ENCODE results near the gene HS3ST1. TPM values are rescaled to one million over a fixed set of nuclear protein-coding genes. Genes with fewer than 3 reads are reported as not detected.

HS3ST1 gene
- polyA plus RNA-seq, 3 donors: 0.01 to 0.02 TPM; not detected in 1

DNA sequence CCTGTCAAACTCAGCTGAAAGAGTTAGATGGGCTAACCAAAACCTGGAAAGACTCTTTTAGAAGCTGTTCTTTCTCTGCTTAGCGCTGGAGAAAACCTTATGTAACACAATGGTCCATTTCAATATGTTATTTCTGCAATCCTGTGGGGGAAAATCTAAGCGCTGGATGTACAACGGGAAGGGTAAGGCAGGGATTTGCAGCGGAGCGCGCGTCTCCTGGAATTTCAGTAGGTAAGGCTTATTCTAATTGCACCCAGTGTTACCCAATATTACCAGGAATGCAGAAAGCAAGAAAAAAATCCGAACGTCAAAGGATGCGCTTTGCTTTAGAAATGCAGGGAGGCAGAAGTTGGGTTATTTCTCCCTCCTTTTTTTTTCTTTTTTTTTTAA, 2.0 kb downstream of the HS3ST1 start:
- no peaks in the 10 kb centered on the region for H3K79me2 ChIP-seq (ENCODE audit: insufficient read depth, low read length)
- no peak overlapping the region for H3K27ac ChIP-seq (ENCODE audit: low read depth in 1 of 2, low read length in 2 of 2)
- TF ChIP-seq, protein P1, sequence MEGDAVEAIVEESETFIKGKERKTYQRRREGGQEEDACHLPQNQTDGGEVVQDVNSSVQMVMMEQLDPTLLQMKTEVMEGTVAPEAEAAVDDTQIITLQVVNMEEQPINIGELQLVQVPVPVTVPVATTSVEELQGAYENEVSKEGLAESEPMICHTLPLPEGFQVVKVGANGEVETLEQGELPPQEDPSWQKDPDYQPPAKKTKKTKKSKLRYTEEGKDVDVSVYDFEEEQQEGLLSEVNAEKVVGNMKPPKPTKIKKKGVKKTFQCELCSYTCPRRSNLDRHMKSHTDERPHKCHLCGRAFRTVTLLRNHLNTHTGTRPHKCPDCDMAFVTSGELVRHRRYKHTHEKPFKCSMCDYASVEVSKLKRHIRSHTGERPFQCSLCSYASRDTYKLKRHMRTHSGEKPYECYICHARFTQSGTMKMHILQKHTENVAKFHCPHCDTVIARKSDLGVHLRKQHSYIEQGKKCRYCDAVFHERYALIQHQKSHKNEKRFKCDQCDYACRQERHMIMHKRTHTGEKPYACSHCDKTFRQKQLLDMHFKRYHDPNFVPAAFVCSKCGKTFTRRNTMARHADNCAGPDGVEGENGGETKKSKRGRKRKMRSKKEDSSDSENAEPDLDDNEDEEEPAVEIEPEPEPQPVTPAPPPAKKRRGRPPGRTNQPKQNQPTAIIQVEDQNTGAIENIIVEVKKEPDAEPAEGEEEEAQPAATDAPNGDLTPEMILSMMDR (IDR thresholded peaks at IDR 0.05): no peak
- Mint-ChIP-seq H3K36me3 (peaks cover 4 to 9% of the 10 kb centered on the region in 2 donors), H3K4me1 (peaks cover 21% of the 10 kb centered on the region), H3K9me3 (peaks cover 0 to 14% (median 5%) of the 10 kb centered on the region in 7 donors), H3K27ac (no peak overlapping the region), H3K4me3 (peak overlapping the region in 1 of 2 donors; percentile 95), H3K27me3 (ENCODE audit: low read depth in 3 of 3) (peaks cover 42 to 56% (median 42%) of the 10 kb centered on the region in 3 donors)
- H3K27me3 ChIP-seq (ENCODE audit: control insufficient read depth in 2 of 2, insufficient read depth in 2 of 2, low read length in 2 of 2): peaks cover 43 to 52% of the 10 kb centered on the region in 2 donors
- no peaks in the 10 kb centered on the region for H3K36me3 ChIP-seq (replicated peaks in 1 of 2; ENCODE audit: control insufficient read depth in 1 of 2, insufficient read depth in 2 of 2, low read length in 2 of 2)
- peaks cover 0 to 19% of the 10 kb centered on the region in 2 donors for H3K9me3 ChIP-seq (replicated peaks in 1 of 2; ENCODE audit: control insufficient read depth in 1 of 2, insufficient read depth in 1 of 2, low read length in 2 of 2)
- no peak for DNase-seq
- no peak overlapping the region for H2AFZ ChIP-seq (ENCODE audit: insufficient read depth, low read depth, low read length, poor library complexity, severe bottlenecking)
- H3K4me1 ChIP-seq (ENCODE audit: control insufficient read depth in 1 of 2, insufficient read depth in 2 of 2, low read length in 2 of 2): peaks cover 20 to 28% of the 10 kb centered on the region in 2 donors
- H3K4me2 ChIP-seq (replicated peaks; ENCODE audit: extremely low read depth, low read length, poor library complexity, severe bottlenecking): no peak overlapping the region
- H3K4me3 ChIP-seq (replicated peaks in 1 of 3; ENCODE audit: low read depth in 2 of 3, low read length in 3 of 3): no peak overlapping the region
- H3K9ac ChIP-seq (ENCODE audit: insufficient read depth, low read length, poor library complexity, severe bottlenecking): no peak overlapping the region
- H4K20me1 ChIP-seq (ENCODE audit: insufficient read depth, low read length): no peaks in the 10 kb centered on the region
- intact Hi-C loops (cut with micrococcal nuclease): loop anchor here in 1 of 2 donors (10.0 kb wide), 2 partner anchors 842 to 872 kb away; no protein-coding TSS in a partner anchor
- no CpG with 5 or more reads among the region's 10 CpGs for WGBS (ENCODE audit: insufficient coverage)

- Mint-ChIP-seq H3K4me1 (peaks cover 21% of the 10 kb centered on the region), H3K27me3 (ENCODE audit: low read depth in 3 of 3) (peaks cover 42 to 48% (median 42%) of the 10 kb centered on the region in 3 donors), H3K9me3 (peaks cover 0 to 14% (median 5%) of the 10 kb centered on the region in 7 donors), H3K27ac (no peak overlapping the region), H3K36me3 (peaks cover 4 to 9% of the 10 kb centered on the region in 2 donors), H3K4me3 (no peak overlapping the region)
- Histone ChIP-seq H3K27ac (ENCODE audit: low read depth in 1 of 2, low read length in 2 of 2) (no peak overlapping the region), H3K79me2 (ENCODE audit: insufficient read depth, low read length) (no peaks in the 10 kb centered on the region), H4K20me1 (ENCODE audit: insufficient read depth, low read length) (no peaks in the 10 kb centered on the region), H3K9ac (ENCODE audit: insufficient read depth, low read length, poor library complexity, severe bottlenecking) (no peak overlapping the region), H3K27me3 (ENCODE audit: control insufficient read depth in 2 of 2, insufficient read depth in 2 of 2, low read length in 2 of 2) (peaks cover 38 to 47% of the 10 kb centered on the region in 2 donors), H2AFZ (ENCODE audit: insufficient read depth, low read depth, low read length, poor library complexity, severe bottlenecking) (no peak overlapping the region), H3K4me3 (replicated peaks in 1 of 3; ENCODE audit: low read depth in 2 of 3, low read length in 3 of 3) (no peak overlapping the region), H3K36me3 (replicated peaks in 1 of 2; ENCODE audit: control insufficient read depth in 1 of 2, insufficient read depth in 2 of 2, low read length in 2 of 2) (no peaks in the 10 kb centered on the region), H3K4me2 (replicated peaks; ENCODE audit: extremely low read depth, low read length, poor library complexity, severe bottlenecking) (no peak overlapping the region), H3K9me3 (replicated peaks in 1 of 2; ENCODE audit: control insufficient read depth in 1 of 2, insufficient read depth in 1 of 2, low read length in 2 of 2) (peaks cover 0 to 19% of the 10 kb centered on the region in 2 donors), H3K4me1 (ENCODE audit: control insufficient read depth in 1 of 2, insufficient read depth in 2 of 2, low read length in 2 of 2) (peaks cover 20 to 28% of the 10 kb centered on the region in 2 donors)
- WGBS (ENCODE audit: insufficient coverage): 71% methylated on average over 1 of the region's 3 CpGs
- no peak for DNase-seq
- TF ChIP-seq, protein P1 (IDR thresholded peaks at IDR 0.05): no peak
- intact Hi-C loops (cut with micrococcal nuclease): loop anchor here in 1 of 2 donors (10.0 kb wide), 2 partner anchors 841 to 871 kb away; no protein-coding TSS in a partner anchor
These were observed 2.7 kb downstream of the HS3ST1 start for GRCh38 chr4:11426003-11426402.

All from CD14-positive monocyte (primary cell).